DMS 273 (cell line): Measurements from ENCODE around the gene RGS7.
"Not testable (repeated sequence)": the region's sequence is repeated elsewhere in the genome, so short reads cannot be mapped to it uniquely, and the experiment has no call there.

Experiments
- DNase-seq: peaks from one replicate; lab custom pipeline; 2025; ENCODE audit not compliant: unreplicated experiment; lab: John Stamatoyannopoulos, UW

Gene RGS7

GRCh38 chr1:241332037-241332409, 25.0 kb downstream of the RGS7 start:
- DNase-seq = no peak

DNA sequence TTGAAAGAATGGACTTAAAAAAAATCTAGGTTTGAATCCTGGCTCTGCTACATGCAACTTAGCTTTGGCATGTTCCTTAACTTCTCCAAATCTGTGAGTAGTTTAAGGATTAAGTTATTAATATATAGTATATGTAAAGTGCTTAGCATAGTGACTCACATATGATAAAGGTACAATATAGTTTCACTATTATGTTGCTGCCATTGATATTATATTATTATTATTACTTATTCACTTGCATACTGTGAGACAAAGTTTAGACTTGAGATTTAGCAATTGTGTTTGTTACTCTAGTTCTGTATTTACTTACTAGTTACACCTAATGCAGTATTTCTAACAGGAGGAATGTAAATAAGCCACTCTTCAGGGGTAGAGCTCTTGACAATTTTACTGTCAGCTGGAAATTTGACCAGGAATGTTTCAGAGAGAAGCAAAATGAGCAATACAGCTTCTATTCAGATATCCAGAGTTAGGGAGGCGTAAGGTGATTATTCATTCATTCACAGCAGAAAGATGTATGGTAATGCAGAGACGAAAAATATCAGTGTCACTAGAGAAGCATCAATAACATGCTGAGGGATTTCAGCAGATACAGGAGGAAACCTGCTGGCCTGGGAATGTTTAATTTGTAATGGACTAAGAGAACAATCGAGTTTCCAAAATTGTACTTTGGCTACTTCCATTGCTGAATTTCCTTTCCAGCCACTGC, 25.5 kb downstream of the RGS7 start:
- DNase-seq = no peak

DNA sequence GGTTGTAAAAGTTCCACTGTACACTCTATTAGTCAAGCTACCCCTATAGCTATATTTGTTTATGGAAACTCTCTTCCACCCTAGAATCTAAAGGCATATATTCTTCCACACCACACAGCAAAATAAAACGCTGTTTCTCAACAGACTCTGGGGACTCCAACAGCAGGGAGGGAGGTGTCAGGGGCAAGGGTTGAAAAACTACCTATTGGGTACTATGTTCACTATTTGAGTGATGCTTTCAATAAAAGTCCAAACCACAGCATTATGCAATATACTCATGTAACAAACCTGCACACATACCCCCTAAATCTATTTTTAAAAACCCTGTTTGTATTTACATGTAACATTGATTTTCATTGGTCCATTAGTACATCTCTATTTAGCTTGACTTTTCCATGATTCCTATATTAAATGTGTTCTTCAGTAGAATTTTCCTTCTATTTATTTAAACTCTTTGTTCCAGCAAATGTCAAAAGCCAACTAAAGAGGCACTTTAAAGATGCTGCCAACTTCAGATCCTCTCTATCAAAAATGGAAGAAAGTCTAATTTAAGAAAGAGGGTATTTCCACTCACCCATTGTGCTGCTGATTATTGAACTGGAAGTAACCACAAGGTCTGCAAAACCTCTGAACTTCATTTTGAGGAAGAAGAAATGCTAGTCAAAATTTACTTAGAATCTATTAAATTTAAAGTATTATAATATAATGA, 26.2 kb downstream of the RGS7 start:
- DNase-seq = no peak

DNA sequence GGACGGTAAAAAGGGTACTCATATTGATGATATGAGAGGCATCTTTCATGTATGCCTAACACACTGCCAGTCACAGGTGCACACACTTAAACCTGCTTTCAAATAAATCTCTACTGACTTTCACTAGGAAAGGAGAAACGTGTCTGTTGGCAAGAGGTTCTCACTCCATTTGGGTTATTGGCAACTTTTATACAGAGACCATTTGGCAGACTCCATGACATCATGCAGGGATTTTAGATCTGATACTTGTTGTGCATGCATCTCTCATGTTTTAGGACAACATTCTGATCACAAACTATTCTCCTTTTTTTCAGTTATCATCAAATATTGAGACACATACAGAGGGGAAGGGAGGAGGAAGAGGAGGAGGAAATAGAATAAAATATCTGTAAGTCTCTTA, 31.5 kb downstream of the RGS7 start:
- DNase-seq = no peak

DNA sequence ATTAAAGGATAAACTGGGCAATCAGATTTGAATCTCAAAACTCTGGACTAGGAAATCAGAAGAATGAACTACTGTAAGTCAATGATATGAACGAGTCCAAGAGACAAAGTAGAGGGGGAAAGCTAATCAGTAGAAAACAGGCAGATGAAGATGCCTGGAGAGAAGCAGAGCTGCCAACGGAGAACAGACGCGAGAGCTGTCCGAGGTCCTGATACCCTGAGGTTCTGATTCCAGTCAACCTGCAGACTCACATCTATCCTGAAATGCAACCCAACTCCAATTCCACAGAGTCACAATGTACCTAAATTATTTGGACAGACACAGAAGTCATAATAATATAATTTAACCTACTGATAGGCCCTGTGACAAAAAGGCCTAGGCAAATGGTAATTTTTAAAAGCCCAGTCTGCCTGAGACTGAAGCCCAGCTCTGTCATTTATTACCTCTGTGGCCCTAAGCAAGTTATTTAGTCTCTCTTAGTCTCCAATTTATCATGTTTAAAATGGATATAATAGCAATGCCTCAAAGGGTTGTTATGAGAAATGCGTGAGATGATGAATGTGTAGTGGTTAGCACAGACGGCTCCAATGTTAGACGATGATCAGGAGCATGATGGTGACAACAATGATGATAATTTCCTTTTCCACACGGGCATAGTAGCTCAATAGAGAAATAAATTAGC, 33.4 kb downstream of the RGS7 start:
- DNase-seq = peak; percentile 4

- DNase-seq = no peak
Observed at GRCh38 chr1:241317676-241318075, 39.3 kb downstream of the RGS7 start.

GRCh38 chr1:241316372-241316771, 40.6 kb downstream of the RGS7 start:
- no peak for DNase-seq

- no peak for DNase-seq
Observed at GRCh38 chr1:241311056-241311746, 45.8 kb downstream of the RGS7 start.

DNA sequence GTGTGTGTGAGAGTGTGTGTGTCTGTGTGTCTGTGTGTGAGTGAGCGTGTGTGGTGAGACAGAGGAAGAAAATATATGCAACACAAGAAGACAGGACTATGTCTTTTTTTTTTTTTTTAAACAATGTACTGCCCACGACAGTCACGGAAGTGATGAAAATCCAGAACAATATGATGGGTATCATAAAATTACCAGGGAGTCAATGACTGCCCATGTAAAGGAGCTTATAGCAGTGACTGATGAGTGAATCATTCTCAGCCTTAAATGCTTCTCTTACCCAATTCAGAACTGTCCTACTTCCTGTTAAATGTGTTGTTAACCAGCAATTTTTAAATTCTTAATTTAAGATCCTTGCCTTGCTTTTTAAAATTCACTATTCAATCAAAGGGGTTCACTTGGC, 46.6 kb downstream of the RGS7 start:
- no peak for DNase-seq

DNA sequence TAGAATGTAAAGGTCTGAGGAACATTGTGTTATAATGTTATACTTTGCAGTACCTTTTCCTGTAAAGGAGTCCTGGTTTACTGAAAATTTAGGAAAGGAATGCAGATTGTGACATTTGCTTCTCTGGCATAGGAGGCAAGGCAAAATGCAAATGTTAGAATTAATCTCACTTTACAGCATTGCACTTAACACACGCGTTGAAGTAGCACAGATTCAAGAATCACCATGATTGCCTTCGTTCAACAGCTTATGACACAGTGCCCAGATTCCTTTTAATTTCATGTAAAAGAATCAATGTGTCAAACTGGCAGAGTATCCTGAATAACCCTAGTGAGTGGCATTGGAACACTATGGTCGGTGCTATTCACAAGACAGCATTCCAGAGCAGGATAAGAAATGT, 47.4 kb downstream of the RGS7 start:
- no peak for DNase-seq

DNA sequence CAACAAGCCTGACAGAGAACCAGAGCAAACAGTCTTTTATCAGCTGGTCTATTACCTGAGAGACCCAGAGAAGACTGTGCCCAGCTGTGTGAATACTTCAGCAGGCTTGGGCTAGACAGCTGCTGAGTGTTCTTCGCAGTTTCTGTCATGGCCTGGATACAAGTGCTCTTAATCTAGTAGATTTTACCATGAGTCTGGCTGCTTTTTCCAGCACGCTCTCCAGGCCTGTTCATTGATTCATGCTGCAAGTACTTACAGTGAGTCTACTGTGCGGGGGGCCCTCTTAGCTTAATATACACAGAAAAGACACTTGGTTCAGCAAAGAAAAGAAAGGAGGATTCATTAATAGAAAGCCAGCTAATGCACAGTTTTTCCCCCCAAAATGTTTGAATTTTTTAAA, 48.5 kb downstream of the RGS7 start:
- DNase-seq = no peak

- no peak for DNase-seq
Observed at GRCh38 chr1:241308011-241308410, 49.0 kb downstream of the RGS7 start.

DNA sequence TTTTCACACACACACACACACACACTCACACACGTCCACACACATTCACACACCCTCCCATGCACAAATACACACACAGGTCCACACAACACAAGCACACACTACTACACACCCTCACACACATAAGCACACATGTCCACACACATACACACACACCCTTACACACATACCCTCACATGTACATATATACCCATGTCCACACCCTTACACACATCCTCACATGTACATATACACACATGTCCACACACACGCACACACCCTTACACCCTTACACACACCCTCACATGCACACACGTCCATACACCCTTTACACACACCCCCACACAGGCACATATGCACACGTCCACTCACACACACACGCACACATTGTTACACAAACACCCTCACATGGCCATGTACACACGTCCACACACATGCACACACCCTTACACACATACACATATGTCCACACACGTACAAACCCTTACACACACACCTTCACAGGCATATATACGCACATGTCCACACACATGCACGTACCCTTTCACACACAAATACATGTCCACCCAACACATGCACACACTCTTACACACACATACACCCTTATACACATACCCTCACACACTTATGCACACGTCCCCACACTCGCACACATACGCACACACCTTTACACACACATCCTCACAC, 50.7 kb downstream of the RGS7 start:
- DNase-seq = no peak

DNA sequence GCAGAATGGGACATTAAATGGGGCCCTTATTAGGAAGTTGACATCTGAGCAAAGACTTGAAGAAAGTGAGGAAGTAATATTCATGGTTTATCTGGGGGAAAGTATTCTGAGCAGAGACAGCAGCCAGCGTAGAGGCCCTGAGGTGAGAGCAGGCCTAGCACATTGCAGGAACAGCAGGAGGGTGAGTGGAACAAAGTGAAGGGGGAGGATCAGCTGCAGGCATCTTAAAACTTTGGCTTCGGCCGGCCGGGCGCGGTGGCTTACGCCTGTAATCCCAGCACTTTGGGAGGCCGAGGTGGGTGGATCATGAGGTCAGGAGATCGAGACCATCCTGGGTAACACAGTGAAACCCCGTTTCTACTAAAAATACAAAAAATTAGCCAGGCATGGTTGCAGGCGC, 55.0 kb downstream of the RGS7 start:
- not testable (repeated sequence) for DNase-seq

DNA sequence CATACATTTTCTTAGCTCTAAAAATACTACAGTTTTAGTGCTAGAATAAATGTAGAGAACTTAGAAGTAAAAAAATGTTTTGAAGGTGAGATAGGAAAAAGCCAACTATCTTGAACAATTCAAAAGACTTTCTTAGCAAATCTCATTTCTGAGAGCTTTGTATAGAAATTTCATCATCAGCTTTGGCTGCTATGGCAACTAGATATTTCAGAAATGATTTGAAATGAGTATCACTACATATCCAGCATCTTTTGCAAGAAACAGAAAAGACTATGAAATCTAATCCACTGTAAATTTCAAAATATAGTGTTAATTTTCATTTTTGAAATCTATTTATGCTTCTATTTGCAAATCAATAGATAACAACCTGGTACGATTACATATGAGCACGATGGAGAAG, 57.7 kb downstream of the RGS7 start:
- no peak for DNase-seq

DNA sequence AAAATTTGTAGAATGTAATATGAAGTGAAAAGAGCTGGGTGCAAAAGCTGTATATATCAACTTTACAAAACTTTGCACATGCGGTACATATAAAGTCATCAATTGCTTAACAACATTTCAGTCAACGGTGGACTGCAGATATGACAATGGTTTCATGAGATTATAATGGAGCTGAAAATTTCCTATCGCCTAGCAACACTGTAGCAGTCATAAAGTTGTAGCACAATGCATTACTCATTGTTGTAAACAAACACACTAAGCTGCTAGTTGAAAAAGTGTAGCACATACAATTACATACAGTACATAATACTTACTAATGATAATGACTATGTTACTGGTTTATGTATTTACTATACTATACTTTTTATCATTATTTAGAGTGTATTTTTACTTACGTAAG, 64.0 kb downstream of the RGS7 start:
- DNase-seq = no peak

GRCh38 chr1:241291548-241291947, 65.5 kb downstream of the RGS7 start:
- DNase-seq = not testable (repeated sequence)

- no peak for DNase-seq
Observed at GRCh38 chr1:241286486-241286885, 70.5 kb downstream of the RGS7 start.

- no peak for DNase-seq
Observed at GRCh38 chr1:241276391-241276790, 80.6 kb downstream of the RGS7 start.

GRCh38 chr1:241275981-241276380, 81.0 kb downstream of the RGS7 start:
- DNase-seq = no peak

GRCh38 chr1:241275226-241275625, 81.8 kb downstream of the RGS7 start:
- no peak for DNase-seq
